BJ (cell line): Measurements from ENCODE around the gene RUNX2. TPM values are rescaled to one million over a fixed set of nuclear protein-coding genes. Genes with fewer than 3 reads are reported as not detected.

ENCODE experiments used
- CTCF ChIA-PET: fragments of 350-600 bp; formaldehyde crosslinking; extraction: SDS; loops from one replicate; lab custom pipeline; 2021; ENCODE audit warnings: antibody characterized with exemption, inconsistent platforms; lab: Yijun Ruan, JAX
- POLR2A ChIA-PET: fragments of 300-600 bp; sonication (Branson Sonifier 250); formaldehyde crosslinking; extraction: SDS; loops from one replicate; lab custom pipeline; 2021; ENCODE audit warnings: antibody characterized with exemption; lab: Charles Lee
- DNase-seq: peaks from one replicate; pipeline ENCODE4 v3.0.0-alpha.2; 2011; ENCODE audit warnings: low read depth
- H3K27me3 ChIP-seq: 2 replicates; pipeline ENCODE4 v1.6.0; 2011; ENCODE audit warnings: low read length; ENCODE audit not compliant: control insufficient read depth, insufficient read depth
- H3K36me3 ChIP-seq: 2 replicates; pipeline ENCODE4 v1.5.1; 2011; ENCODE audit warnings: low read length; ENCODE audit not compliant: control insufficient read depth, insufficient read depth
- H3K4me3 ChIP-seq: 2 replicates; pipeline ENCODE4 v1.5.1; 2011; ENCODE audit warnings: low read depth, mild to moderate bottlenecking, control low read depth, low read length
- polyA plus RNA-seq: library from polyadenylated mRNA; depleted of rRNA; stranded (reverse); fragments of >200 nt; gene quantifications from 2 replicates; pipeline ENCODE4 v1.2.3, GENCODE V29; 2011
- TF ChIP-seq, protein P1 (sequence below): IDR thresholded peaks from 2 replicates; pipeline ENCODE4 v1.5.1; 2011; ENCODE audit warnings: low read depth, mild to moderate bottlenecking, control low read depth, inconsistent platforms, low read length, moderate library complexity; ENCODE audit not compliant: insufficient read depth

RUNX2 gene
- polyA plus RNA-seq, 1 experiment: 1.5 TPM

DNA sequence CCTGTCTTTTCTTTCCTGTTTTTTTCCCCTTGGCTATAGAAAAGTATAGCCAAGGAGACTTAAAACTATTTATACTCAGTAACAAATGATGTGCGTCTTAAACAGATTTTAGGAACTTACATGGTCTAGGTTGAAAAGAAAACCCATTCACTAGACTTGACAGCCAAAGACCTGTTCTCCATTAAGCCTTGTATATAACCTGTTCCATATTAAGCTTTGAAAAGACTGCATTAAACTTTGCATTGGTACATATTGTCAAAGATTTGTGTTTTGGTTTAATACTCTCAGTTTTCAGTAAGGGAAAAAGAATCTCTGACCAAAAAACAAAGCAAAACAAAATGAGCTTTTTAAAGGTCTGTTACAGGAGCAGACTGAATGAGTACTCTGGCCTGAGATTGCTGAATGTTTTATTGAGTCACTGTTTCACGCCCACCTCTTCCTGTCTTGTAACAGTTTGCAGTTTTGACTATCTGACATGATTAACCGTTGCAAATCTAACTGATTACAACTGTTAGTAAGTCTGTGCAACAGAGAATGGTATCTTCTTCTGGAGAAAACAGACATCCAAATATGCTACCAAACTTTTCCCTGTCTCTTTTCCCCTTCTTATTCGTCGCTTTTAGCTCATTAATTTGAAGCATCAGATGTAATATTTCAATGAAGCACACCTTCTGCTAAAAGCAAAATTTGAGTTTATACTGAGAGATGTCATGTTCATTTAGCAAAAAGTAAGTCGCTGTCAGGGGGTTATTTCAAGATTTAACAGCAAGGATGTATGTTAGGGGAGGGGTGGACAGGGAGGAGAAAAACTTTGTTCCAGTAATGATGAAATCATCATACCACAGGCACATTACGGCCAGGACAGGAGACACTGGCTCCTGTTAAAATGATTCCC is 108.7 kb downstream of the RUNX2 start:
- TF ChIP-seq, protein P1, sequence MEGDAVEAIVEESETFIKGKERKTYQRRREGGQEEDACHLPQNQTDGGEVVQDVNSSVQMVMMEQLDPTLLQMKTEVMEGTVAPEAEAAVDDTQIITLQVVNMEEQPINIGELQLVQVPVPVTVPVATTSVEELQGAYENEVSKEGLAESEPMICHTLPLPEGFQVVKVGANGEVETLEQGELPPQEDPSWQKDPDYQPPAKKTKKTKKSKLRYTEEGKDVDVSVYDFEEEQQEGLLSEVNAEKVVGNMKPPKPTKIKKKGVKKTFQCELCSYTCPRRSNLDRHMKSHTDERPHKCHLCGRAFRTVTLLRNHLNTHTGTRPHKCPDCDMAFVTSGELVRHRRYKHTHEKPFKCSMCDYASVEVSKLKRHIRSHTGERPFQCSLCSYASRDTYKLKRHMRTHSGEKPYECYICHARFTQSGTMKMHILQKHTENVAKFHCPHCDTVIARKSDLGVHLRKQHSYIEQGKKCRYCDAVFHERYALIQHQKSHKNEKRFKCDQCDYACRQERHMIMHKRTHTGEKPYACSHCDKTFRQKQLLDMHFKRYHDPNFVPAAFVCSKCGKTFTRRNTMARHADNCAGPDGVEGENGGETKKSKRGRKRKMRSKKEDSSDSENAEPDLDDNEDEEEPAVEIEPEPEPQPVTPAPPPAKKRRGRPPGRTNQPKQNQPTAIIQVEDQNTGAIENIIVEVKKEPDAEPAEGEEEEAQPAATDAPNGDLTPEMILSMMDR: no peak
- no peak for DNase-seq
- Histone ChIP-seq H3K4me3 (no peak overlapping the region), H3K36me3 (no peaks in the 10 kb centered on the region), H3K27me3 (no peaks in the 10 kb centered on the region)
- ChIA-PET CTCF (interaction anchor here (0.7 to 1.6 kb wide), 4 partner anchors 84 to 781 kb away, joined by 3 to 4 read pairs (median 4); no protein-coding TSS in a partner anchor), POLR2A (interaction anchor here (0.6 kb wide), 1 partner anchor 9 kb away, joined by 3 read pairs; no protein-coding TSS in a partner anchor)

DNA sequence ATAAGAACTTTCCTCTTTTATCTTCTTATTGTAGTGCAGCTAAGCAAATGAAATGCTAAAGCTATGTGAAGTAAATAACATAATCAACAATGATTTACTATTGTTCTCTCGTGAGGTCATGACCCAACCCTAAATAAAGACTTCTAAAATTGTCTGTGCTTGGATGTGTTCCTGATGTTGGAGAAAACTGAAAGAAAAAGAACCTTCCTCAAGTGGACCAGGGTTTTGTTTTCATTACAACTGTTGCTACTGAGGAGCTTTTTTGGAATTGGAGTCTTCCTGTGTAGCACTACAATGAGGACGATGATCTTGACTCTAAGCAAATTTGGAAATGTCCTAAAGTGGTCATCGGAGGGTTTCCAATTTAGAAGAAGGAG is 109.3 kb downstream of the RUNX2 start:
- H3K4me3 ChIP-seq: no peak overlapping the region
- H3K36me3 ChIP-seq: no peaks in the 10 kb centered on the region
- no peak for DNase-seq

DNA sequence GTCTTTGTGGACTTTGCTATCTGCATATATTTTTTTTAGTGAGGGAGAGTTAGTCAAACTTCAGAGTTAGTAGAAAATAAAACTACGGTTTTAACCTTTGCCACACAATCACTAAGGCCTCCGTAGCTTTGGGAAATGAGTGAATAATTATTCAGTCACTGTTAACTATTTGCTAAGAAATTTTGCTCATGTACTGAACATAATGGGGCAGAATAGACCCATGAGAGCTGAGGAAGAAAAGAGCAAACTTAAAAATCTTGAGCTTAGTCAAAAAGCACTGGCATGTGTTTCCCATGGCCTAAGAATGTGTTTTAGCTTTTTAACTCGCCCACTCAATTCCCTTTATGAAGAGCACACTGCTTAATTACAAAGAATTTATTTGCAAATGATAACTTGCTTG is 110.0 kb downstream of the RUNX2 start:
- Histone ChIP-seq H3K36me3 (no peaks in the 10 kb centered on the region), H3K27me3 (no peaks in the 10 kb centered on the region), H3K4me3 (no peak overlapping the region)
- DNase-seq: no peak
- POLR2A ChIA-PET: interaction anchor here (0.7 kb wide), 1 partner anchor 354 kb away, joined by 3 read pairs; no protein-coding TSS in a partner anchor
- CTCF ChIA-PET: interaction anchor here (1.2 to 1.6 kb wide), 3 partner anchors 10 to 485 kb away, joined by 3 to 4 read pairs (median 3); no protein-coding TSS in a partner anchor
- TF ChIP-seq, protein P1: no peak

More for the DNA sequence above, 109.3 kb downstream of the RUNX2 start:
- TF ChIP-seq, protein P1: no peak
- ChIA-PET POLR2A (interaction anchor here (0.7 kb wide), 1 partner anchor 354 kb away, joined by 3 read pairs; no protein-coding TSS in a partner anchor), CTCF (interaction anchor here (1.2 to 1.6 kb wide), 3 partner anchors 277 to 782 kb away, joined by 3 to 4 read pairs (median 4); no protein-coding TSS in a partner anchor)
- H3K27me3 ChIP-seq: no peaks in the 10 kb centered on the region

DNA sequence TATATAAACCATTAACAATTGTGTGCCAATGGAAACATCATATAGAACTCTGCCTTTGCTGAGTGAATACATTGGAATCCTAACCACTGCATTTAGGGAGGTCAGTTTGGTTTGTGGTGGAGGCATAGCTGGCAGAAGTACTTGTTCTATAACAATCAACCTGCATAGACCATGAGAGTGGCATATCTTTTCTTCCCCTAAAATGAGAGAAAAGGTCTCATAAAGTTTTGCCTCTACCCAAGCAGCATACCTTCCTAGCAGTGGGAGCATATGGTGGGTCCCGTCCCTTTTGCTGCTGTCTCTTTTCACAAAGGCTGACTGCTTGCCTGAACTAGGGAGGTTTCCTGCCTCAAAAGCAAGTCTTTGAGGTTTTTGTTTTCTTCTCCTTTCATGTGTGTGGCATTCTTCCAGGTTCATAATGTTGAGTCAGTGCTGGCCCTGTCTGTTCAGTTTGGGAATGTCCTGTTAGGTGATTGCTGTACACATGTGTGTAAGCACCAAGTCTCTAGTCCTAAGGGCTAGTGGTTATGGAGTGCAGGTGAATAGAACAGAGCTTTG is 110.8 kb downstream of the RUNX2 start:
- Histone ChIP-seq H3K36me3 (no peaks in the 10 kb centered on the region), H3K4me3 (no peak overlapping the region), H3K27me3 (no peaks in the 10 kb centered on the region)
- CTCF ChIA-PET: interaction anchor here (1.1 to 1.6 kb wide), 2 partner anchors 10 to 276 kb away, joined by 3 read pairs; no protein-coding TSS in a partner anchor
- TF ChIP-seq, protein P1: no peak
- no peak for DNase-seq
- POLR2A ChIA-PET: no interaction called here

DNA sequence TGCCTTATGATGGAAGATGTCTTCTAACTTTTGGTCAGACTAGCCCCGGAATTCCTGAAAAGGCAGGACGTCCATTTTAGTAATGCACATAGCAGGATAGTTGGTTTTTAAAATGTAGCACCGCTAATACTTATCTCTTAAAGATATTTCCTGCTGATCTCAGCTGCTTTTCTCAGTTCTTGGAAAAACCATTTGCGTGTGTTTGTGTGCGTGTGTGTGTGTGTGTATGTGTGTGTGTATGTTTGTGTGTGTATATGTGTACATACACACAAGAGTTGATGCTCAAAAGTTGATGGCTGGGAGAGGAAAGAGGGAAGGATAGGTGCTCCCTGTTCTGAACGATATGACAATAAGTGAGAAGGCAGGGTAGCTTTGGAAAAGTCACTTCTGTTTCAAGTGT is 111.3 kb downstream of the RUNX2 start:
- TF ChIP-seq, protein P1: no peak
- Histone ChIP-seq H3K27me3 (no peaks in the 10 kb centered on the region), H3K36me3 (no peaks in the 10 kb centered on the region), H3K4me3 (no peak overlapping the region)
- CTCF ChIA-PET: interaction anchor here (1.1 to 1.6 kb wide), 2 partner anchors 9 to 275 kb away, joined by 3 read pairs; no protein-coding TSS in a partner anchor
- DNase-seq: no peak
- POLR2A ChIA-PET: no interaction called here
